SH-SY5Y (cell line): ENCODE measurements around the gene IL6ST.

ENCODE experiments used
- GATA2 ChIP-seq: IDR thresholded peaks from 2 replicates; pipeline ENCODE4 v1.6.1; 2011; ENCODE audit warnings: mild to moderate bottlenecking, low read depth, low read length
- GATA3 ChIP-seq: IDR thresholded peaks from 2 replicates; pipeline ENCODE4 v1.6.1; 2011; ENCODE audit warnings: low read depth, mild to moderate bottlenecking, low read length, moderate library complexity

The IL6ST gene

DNA sequence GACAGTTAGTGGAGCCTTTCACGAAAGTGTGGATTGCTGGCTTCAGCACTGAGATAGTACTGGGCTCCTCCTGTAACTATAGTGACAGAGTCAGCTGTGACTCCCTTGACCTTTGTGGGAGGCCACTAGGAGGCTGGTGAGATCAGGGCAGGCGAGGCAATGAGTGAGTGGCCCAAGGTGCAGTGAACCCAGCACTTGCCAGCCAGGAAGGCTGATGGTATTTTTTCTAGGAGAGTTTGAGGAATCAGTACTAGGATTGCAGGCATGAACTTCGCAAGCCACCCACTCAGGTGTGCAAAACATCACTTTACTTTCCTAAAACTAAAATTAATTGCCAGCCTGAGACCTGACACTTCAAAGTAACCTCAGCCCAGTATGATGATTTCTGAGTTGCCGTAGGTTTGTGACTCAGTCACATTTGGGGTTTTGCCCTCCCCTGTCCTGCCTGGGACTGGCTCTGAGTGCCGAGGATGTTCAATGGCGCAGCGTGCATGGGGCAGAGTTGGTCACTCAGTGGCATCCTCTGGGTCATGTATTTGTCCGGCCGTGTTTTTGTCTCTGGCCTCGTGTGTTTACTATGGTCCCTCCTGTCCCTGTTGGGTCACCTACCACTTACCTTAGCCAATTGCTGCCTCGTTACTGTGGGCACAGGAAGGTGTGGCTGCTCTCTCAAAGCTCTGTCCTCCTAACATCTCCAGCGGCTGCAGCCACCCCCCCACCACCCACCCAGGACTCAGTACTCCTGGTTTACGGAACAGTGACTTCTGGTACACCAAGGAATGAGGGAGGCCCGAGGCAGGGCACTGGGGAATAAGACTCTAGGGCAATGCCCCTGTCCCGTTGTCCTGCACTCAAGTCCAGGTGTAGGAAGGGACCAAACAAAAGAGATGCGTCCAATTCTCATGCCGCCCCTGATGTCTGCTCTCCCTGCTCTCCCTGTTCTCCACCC is 76.4 kb downstream of the IL6ST start:
- TF ChIP-seq GATA2, result no peak
- no peak for TF ChIP-seq GATA3

DNA sequence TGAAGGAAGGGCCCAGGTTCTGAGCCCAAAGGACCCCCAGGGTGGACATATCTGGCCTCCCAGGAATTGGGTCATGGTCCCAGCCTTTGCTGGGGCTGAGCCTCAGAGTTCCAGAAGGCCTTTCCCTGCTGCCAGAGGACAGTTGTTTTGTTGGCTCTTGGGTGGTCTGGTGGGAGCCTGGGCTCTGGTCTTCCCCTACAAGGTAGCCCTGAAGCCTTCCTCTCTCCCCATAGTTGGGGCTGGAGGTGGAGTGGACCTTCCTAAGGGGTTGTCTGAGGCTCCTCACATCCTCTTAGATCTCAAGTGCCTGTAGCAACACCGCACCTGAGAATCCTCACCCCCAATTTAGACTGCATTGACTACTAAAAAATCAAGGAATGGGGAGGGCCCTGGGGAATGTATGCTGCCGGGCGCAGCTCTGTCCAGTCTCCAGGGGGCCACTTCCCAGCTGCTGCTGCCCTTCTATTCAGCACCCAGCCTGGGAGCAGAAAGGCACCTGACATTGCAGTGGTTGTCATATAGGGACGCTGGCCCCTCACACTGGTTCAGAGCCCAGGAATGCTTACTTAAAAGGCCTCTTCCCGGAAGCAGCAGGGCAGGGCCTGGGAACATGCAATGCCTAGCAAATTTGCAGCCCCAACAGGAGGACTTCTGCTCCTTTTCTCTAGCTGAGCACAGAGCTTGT is 77.2 kb downstream of the IL6ST start:
- TF ChIP-seq GATA3 (no peak), GATA2 (no peak)

- TF ChIP-seq GATA3, result no peak
- no peak for TF ChIP-seq GATA2
Measured at GRCh38 chr5:55916986-55917385, 77.8 kb downstream of the IL6ST start.

DNA sequence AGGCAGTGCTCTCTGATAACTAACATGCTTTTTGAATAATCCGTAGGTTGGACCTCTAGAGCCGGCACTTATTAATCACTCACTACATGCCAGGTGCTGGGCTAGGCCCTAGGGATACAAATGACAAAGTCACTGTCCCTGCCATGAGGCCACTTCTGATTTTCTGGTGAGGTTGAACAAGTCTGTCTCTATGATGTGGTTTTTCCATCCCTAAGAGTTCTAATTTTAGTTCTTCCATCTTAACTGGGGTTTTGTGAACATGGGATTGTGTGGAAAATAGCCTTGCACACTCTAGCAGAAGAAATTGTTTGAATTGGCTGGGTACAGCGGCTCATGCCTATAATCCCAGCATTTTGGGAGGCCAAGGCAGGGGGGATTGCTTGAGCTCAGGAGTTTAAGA is 79.0 kb downstream of the IL6ST start:
- TF ChIP-seq GATA2, result no peak
- no peak for TF ChIP-seq GATA3

DNA sequence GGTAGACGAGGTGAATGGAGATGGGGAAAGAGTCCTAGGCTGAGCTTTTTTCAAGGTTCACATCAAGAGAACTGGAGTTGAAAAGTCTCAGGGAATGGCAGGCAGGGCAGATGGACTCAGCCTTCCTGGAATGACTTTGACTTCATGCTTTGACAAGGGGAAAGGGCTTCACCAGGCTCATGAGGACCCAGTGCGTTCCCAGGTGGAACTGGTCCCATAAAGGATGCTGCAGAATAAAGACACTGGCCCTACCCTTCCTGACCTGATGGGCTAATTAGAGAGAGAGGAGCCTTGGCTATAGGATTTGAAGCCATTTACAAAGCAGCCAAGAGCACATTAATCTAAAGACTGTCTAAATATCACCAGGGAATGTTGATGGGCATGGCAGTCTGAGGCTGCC is 79.8 kb downstream of the IL6ST start:
- TF ChIP-seq GATA2, result no peak
- TF ChIP-seq GATA3, result no peak

DNA sequence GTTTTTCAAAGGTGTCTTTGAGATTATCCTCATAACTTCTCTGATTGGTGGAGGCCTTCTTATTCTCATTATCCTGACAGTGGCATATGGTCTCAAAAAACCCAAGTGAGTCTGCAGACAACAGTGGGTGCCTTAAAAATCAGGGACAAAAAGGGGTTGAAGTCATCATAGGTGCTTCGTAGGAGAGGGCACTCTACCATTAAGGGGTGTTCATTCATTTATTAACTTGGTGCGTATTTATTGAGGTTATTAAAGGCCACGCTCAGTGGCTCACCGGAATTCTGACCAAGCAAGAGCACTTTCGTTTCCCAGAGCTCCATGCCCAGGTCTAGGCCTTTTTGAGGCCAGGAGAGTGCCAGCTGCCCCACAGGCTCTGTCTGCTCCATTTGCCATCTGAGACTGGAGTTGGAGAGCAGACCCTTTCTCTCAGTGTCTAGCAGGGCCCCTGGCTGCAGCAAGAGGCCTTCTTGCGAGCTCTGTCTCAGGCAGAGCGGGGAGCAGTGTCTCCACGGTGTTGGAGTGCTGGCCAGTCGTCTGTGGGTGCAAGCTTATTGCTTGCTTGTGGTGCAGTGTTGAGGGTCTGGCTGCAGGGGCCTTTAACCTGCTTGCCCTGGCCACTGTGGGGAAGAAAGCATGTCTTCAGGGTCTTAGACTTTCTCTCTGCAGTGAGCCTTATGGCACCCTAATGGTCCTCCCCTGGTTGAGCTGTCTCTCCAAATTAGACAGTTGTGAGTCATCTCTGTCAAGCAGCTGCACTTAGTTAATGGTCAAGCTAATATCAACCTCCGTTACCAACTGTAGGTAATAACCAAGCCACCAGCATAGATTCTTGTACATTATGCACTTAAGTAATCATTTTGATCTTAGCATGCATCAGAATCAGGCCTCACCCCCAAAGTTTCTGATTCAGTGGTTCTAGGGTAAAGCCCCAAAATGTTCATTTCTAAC is 81.0 kb downstream of the IL6ST start:
- no peak for TF ChIP-seq GATA3
- TF ChIP-seq GATA2, result no peak

DNA sequence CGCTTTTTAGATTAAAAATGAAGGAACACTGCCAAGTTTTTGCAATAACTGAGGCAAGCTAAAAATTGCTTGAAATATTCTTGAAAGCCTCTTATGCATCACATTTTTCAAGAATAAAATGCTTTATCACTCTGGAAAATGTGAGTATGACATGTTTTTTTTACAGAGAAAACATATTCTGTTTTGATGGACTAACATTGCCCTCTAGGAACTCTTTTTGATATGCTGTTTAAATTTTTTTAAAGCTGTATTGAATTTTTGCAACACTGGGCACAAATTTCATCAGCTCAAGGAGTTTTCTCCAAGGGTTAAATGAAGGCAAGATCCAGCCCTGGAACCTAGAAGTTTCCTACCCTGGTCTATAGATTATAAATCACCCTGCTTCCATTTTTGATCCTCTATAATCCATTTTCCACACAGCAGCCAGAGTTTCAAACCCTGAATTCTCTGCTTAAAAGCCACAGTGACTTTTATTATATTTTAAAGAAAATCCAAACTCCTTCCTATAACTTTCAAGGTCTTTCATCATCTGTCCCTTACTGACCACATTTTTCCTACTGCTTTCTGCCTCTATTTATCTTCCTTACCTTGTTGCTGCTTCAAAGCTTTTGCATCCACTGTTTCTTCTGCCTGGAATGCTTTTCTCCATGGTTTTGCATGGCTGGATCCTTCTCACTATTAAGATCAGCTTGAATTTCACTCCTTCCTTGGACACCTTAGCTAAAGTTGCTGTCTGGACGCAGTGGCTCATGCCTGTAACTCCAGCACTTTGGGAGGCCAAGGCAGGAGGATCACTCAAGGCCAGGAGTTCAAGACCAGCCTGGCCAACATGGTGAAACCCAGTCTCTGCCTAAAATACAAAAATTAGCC is 82.7 kb downstream of the IL6ST start:
- TF ChIP-seq GATA2, result no peak
- no peak for TF ChIP-seq GATA3

DNA sequence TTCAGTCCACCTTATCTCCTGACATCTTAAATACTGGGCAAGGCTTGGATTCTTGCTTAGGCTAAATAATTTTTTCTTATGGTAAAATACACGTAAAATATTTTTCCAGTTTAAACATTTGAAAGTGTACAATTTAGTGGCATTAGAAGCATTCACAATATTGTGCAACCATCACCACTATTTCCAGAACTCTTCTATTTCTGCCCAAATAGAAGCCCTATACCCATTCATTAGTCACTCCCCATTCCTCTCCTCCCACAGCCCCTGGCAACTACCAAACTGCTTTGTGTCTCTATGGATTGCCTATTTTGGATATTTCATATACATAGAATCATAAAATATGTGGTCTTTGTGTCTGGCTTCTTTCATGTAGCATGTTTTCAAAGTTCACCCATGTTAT is 86.0 kb downstream of the IL6ST start:
- TF ChIP-seq GATA2, result no peak
- TF ChIP-seq GATA3, result no peak

DNA sequence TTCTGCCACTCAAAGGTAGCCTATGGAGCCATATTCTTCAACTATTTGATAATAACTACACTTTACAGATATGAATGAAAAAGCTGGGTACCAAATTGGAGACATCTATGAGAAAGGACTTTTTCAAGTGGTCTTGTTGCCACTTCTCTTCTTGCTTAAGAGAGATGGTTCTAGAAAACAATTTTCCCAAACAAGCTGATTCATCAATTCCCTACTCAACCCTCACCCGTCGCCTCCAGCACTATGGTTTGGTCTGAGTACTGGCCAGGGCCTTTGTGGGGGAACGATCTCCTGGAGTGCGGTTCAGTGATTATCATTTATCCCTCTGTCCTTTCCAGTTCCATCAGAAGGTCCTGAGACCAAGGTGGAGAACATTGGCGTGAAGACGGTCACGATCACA is 86.8 kb downstream of the IL6ST start:
- TF ChIP-seq GATA3 (no peak), GATA2 (no peak)

DNA sequence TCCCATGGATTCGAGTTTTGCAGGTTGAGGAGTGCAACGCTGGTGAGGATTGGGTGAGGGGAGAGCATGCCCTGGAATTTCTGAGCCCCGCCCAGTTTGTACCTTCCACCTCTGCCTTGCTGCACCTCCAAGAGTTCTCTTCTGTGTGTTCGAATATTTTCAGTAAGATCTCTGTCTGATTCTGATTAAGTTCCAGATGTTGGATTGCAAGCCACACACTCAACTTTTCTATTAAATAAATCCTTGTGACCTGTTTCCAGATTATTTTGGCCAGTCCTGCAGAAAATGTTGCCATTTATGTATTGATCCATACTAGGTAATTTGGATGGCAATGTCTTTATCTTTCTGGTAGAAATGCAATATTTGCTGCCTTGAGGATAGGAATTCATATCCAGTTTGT is 89.5 kb downstream of the IL6ST start:
- TF ChIP-seq GATA3, result no peak
- TF ChIP-seq GATA2, result no peak

DNA sequence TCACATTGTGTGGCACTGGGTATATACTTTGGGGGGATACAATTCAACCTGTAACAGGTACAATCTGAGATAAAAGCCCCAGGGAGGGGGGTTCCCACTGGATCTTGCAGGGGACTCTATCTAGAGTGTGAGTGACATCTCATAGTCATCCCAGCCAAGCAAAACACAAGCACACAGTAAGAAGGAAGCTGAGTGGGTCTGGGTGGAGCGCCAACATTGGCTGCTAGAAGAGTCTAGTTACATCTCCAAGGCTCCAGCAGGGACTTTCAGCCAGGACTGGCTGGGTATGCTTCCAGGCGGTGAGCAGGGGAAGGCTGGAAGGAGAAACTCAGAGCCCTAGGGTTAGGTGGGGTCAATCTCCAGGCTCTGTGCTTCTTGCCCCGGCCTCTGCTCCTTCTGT is 90.6 kb downstream of the IL6ST start:
- TF ChIP-seq GATA2, result no peak
- no peak for TF ChIP-seq GATA3

- TF ChIP-seq GATA2, result no peak
- no peak for TF ChIP-seq GATA3
Measured at GRCh38 chr5:55903121-55903701, 91.6 kb downstream of the IL6ST start.

DNA sequence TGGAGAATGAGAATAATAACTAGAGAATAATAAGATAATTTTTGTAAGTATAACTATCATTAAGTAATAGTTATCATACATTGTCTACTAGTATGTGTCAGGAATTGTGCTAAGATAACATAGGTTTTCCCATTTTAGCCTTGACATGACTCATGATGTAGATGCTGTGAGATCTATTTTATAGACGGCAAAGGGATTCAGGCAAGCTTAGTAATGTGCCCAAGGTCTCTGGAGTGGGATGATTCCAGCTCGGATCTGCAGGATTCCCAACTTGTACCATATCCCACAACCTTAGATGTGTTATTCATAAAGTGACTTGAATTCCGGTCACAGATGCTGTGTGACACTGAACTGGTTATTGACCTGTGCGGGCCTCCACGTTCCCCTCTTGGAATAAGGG is 92.1 kb downstream of the IL6ST start:
- TF ChIP-seq GATA2, result no peak
- no peak for TF ChIP-seq GATA3
